DOHH2 (cell line): ENCODE results near the gene ZFHX3.

ENCODE experiments used
- H3F3A ChIP-seq: fragments of 200-600 bp; sonication (generic), shearing (Covaris generic); 2 replicates; pipeline ENCODE4 v1.6.0; 2016; ENCODE audit warnings: antibody characterized with exemption, mild to moderate bottlenecking; ENCODE audit not compliant: control insufficient read depth, insufficient read depth
- H3K27ac ChIP-seq: fragments of 200-600 bp; sonication (generic); 2 replicates; pipeline ENCODE4 v1.5.1; 2014; ENCODE audit warnings: low read depth, mild to moderate bottlenecking, low read length, moderate library complexity
- H3K27me3 ChIP-seq: fragments of 200-600 bp; sonication (generic); 2 replicates; pipeline ENCODE4 v1.6.1; 2014; ENCODE audit warnings: mild to moderate bottlenecking, low read length, mixed read lengths; ENCODE audit not compliant: control insufficient read depth
- H3K36me3 ChIP-seq: fragments of 200-600 bp; sonication (generic); 2 replicates; pipeline ENCODE4 v1.6.1; 2014; ENCODE audit warnings: mild to moderate bottlenecking, low read length, moderate library complexity, mixed read lengths; ENCODE audit not compliant: control insufficient read depth
- H3K4me1 ChIP-seq: fragments of 200-600 bp; sonication (generic); 2 replicates; pipeline ENCODE4 v1.6.1; 2014; ENCODE audit warnings: mild to moderate bottlenecking, low read length, mixed read lengths; ENCODE audit not compliant: control insufficient read depth
- H3K4me2 ChIP-seq: fragments of 200-600 bp; sonication (generic); 2 replicates; pipeline ENCODE4 v1.6.0; 2014; ENCODE audit warnings: mild to moderate bottlenecking, low read length, moderate library complexity
- H3K4me3 ChIP-seq: fragments of 200-600 bp; sonication (generic); 2 replicates; pipeline ENCODE4 v1.5.1; 2014; ENCODE audit warnings: mild to moderate bottlenecking, low read length, mixed read lengths
- H3K79me2 ChIP-seq: fragments of 200-600 bp; sonication (generic); 2 replicates; pipeline ENCODE4 v1.6.1; 2014; ENCODE audit warnings: mild to moderate bottlenecking, low read length, mixed read lengths; ENCODE audit not compliant: control insufficient read depth
- H3K9me2 ChIP-seq: fragments of 200-600 bp; sonication (generic); replicated peaks from 2 replicates; pipeline ENCODE4 v1.6.1; 2014; ENCODE audit warnings: mild to moderate bottlenecking, low read length, mixed read lengths; ENCODE audit not compliant: control insufficient read depth
- H3K9me3 ChIP-seq: fragments of 200-600 bp; sonication (generic); 2 replicates; pipeline ENCODE4 v1.6.1; 2014; ENCODE audit warnings: antibody characterized with exemption, low read length, mixed read lengths; ENCODE audit not compliant: control insufficient read depth, insufficient read depth
- H4K20me1 ChIP-seq: fragments of 200-600 bp; sonication (generic); 2 replicates; pipeline ENCODE4 v1.6.0; 2014; ENCODE audit warnings: low read depth, mild to moderate bottlenecking, antibody characterized with exemption, low read length, moderate library complexity; ENCODE audit not compliant: control insufficient read depth, insufficient read depth
- EZH2phosphoT487 ChIP-seq: fragments of 200-600 bp; sonication (generic); IDR thresholded peaks from 2 replicates; pipeline ENCODE4 v1.6.1; 2017; ENCODE audit warnings: borderline replicate concordance, mild to moderate bottlenecking, antibody characterized with exemption, low read length, moderate library complexity, mixed read lengths
- TF ChIP-seq, protein P1 (sequence below): fragments of 200-600 bp; sonication (generic); IDR thresholded peaks from one replicate; pipeline ENCODE4 v1.5.1; 2014; ENCODE audit warnings: antibody characterized with exemption, mild to moderate bottlenecking, low read depth, low read length; ENCODE audit not compliant: poor library complexity, severe bottlenecking

Gene ZFHX3

DNA sequence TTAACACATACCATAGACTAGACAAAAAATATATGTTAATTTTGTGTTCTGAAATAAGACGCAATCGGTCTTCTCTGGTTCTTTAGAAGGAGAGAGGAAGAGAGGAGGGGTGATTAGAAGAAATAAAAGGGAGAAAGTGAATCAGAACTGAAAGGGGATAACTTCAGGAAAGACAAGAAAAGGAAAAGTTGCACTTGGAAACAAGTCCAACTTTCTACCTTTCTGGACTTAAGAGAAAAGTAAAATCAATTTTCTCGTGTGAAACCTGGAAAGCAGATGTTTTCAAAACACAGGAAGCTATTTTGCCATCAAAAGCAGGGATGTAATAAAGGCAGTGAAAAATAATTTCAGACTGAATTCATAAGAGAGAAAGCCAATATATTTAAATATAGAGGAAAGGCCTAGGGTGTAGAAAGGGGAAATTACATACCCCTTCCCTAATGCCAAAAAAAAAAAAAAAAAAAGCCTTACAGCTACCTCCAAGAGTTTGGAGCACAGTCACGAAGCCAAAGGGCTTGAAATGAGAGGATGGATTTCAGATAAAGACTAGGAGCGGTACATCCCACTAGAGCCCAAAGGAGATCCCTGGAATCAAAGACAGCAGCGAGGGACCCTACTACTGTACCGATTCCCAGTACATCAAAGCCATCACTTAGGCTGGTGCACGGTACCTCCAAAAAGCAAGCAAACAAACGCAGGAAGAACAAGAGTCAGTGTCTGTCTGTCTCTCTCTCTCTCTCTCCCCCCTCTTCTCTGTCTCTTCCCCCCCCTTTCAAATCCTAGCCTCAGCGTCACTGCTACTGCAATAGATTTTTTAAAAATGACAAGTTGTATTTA is 12.1 kb upstream of the ZFHX3 start:
- Histone ChIP-seq H3K9me2 (no peaks in the 10 kb centered on the region), H3K27me3 (peaks cover 50% of the 10 kb centered on the region), H3K79me2 (peaks cover 29% of the 10 kb centered on the region), H4K20me1 (peaks cover 12% of the 10 kb centered on the region), H3K36me3 (no peaks in the 10 kb centered on the region), H3K4me3 (peak overlapping the region; percentile 80), H3F3A (peaks cover 13% of the 10 kb centered on the region), H3K4me2 (peak overlapping the region; percentile 88), H3K27ac (no peak overlapping the region), H3K4me1 (peaks cover 26% of the 10 kb centered on the region), H3K9me3 (no peaks in the 10 kb centered on the region)
- TF ChIP-seq, protein P1, sequence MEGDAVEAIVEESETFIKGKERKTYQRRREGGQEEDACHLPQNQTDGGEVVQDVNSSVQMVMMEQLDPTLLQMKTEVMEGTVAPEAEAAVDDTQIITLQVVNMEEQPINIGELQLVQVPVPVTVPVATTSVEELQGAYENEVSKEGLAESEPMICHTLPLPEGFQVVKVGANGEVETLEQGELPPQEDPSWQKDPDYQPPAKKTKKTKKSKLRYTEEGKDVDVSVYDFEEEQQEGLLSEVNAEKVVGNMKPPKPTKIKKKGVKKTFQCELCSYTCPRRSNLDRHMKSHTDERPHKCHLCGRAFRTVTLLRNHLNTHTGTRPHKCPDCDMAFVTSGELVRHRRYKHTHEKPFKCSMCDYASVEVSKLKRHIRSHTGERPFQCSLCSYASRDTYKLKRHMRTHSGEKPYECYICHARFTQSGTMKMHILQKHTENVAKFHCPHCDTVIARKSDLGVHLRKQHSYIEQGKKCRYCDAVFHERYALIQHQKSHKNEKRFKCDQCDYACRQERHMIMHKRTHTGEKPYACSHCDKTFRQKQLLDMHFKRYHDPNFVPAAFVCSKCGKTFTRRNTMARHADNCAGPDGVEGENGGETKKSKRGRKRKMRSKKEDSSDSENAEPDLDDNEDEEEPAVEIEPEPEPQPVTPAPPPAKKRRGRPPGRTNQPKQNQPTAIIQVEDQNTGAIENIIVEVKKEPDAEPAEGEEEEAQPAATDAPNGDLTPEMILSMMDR: no peak
- no peak for TF ChIP-seq EZH2phosphoT487

DNA sequence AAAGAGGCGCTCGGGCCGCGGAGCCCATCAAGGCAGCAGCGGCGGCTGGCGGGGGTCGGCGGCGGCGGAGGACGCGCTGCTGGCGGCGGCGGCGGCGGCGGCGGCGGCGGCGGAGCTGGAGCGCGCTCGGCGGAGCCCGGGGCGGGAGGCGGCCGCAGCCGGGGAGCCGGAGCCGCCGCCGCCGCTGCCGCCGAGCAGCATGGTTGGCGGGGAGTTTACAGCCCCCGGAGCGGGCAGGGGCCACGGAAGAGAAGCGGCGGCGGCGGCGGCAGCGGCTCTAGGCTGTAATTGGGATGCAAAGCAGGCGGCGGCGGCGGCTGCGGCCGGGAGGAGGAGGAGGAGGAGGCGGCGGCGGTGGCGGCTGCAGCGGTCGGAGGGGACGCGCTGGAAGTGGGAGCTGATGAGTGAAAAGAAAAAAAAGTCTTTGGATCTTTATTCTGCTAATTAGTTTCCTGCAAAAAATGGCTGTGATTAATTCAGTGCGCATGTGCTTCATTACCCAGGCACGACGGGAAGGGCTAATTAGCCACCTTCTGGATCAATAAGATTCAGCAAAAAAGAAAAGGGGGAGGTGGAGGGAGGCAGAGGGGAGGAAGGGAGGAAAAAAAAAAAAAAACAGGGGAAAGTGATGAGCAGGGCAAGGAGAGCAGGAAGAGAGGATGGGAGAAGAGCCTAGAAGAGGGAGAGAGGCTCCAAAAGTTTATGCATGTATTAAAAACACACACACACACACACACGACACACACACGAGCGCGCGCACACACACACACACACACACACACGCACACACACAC is 10.9 kb upstream of the ZFHX3 start:
- TF ChIP-seq, protein P1: no peak
- no peak for TF ChIP-seq EZH2phosphoT487
- H3K36me3 ChIP-seq: no peaks in the 10 kb centered on the region
- peaks cover 38% of the 10 kb centered on the region for H3K4me1 ChIP-seq
- H4K20me1 ChIP-seq: peaks cover 12% of the 10 kb centered on the region
- peak overlapping the region; percentile 80 for H3K4me3 ChIP-seq
- peaks cover 38% of the 10 kb centered on the region for H3K27me3 ChIP-seq
- H3K79me2 ChIP-seq: peaks cover 40% of the 10 kb centered on the region
- H3K9me3 ChIP-seq: no peaks in the 10 kb centered on the region
- H3K9me2 ChIP-seq: no peaks in the 10 kb centered on the region
- H3K27ac ChIP-seq: peak overlapping the region; percentile 57
- H3K4me2 ChIP-seq: peak overlapping the region; percentile 88
- H3F3A ChIP-seq: peaks cover 13% of the 10 kb centered on the region

DNA sequence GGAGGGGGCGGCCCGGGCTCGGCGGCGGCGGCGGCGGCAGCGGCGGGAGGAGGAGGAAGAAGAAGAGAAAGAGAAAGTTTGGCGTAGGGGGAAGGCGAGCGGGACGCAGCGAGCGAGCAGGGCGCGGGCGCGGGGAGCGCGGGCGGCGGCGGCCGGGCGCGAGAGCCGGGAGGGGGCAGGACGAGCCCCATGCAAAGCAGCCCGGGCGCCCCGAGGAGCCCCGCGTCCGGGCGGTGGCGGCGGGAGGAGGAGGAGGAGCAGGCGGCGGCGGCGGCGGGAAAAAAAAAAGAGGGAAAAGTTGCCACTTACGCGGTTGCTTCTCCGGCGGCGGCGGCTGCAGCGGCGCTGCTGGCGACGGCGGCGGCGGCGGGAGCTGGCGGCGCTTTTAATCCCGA is 10.3 kb upstream of the ZFHX3 start:
- H3K36me3 ChIP-seq: no peaks in the 10 kb centered on the region
- peaks cover 12% of the 10 kb centered on the region for H4K20me1 ChIP-seq
- peaks cover 33% of the 10 kb centered on the region for H3K27me3 ChIP-seq
- peak overlapping the region; percentile 57; the same call in 1 of the 2 replicates for H3K27ac ChIP-seq
- H3K4me3 ChIP-seq: peak overlapping the region; percentile 73
- peak overlapping the region; percentile 48 for H3K4me2 ChIP-seq
- H3F3A ChIP-seq: peaks cover 13% of the 10 kb centered on the region
- no peaks in the 10 kb centered on the region for H3K9me3 ChIP-seq
- peaks cover 46% of the 10 kb centered on the region for H3K79me2 ChIP-seq
- H3K4me1 ChIP-seq: peaks cover 43% of the 10 kb centered on the region
- no peaks in the 10 kb centered on the region for H3K9me2 ChIP-seq
- TF ChIP-seq, protein P1: no peak
- TF ChIP-seq EZH2phosphoT487: no peak
